Measurements from ENCODE around the gene REC8. TPM values are rescaled to one million over a fixed set of nuclear protein-coding genes. Genes with fewer than 3 reads are reported as not detected.
"Not testable (repeated sequence)": the region's sequence is repeated elsewhere in the genome, so short reads cannot be mapped to it uniquely, and the experiment has no call there.

The REC8 gene
- total RNA-seq, 1 experiment from 2014 or later, result 58.0 TPM

DNA sequence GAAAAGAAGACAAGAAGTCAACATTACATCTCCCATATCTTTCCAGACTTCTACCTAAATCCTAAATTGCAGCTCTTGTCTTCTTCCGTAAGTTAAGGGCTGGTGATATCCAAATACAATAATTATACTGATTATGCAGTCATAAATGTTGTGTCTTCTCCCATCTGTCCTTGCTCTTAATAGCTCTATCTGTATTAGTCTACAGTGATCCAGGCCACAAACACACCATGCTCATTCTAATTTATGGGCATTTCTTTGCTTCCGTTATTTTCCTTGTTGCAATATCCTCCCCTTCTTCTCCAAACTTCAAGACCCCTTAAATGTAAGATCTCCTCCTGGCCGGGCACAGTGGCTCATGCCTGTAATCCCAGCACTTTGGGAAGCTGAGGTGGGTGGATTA, 47.6 kb downstream of the REC8 start:
- Histone ChIP-seq H2BK15ac (ENCODE audit: low read depth, low read length) (no peak overlapping the region), H3T11ph (ENCODE audit: low read length) (no peak overlapping the region)

DNA sequence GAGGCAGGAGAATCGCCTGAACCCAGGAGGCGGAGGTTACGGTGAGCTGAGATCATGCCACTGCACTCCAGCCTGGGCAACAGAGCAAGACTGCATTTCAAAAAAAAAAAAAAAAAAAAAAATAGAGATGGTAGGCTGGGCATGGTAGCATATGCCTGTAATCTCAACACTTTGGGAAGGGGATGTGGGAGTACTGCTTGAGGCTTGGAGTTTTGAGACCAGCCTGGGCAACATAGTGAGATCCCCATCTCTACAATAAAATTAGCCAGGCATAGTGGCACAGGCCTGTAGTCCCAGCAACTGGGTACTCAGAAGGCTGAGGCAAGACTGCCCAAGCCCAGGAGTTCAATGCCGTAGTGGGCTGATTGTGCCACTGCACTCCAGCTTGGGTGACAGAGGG, 51.1 kb downstream of the REC8 start:
- H2BK5ac ChIP-seq (ENCODE audit: insufficient read length, low read length); H3K14ac ChIP-seq (ENCODE audit: insufficient read depth, low read length); H3K27ac Mint-ChIP-seq; H4K8ac ChIP-seq (replicated peaks; ENCODE audit: insufficient read length, low read depth, low read length); H3K4me3 Mint-ChIP-seq; H3K4ac ChIP-seq (ENCODE audit: low read depth, low read length); H3K9me3 Mint-ChIP-seq; H3K4me2 ChIP-seq (ENCODE audit: insufficient read depth, insufficient read length, low read length); H2BK120ac ChIP-seq (ENCODE audit: low read depth, low read length, poor library complexity, severe bottlenecking); H3K56ac ChIP-seq (ENCODE audit: insufficient read length, low read depth, low read length); H4K91ac ChIP-seq (ENCODE audit: insufficient read length, low read depth, low read length); H2BK15ac ChIP-seq (ENCODE audit: low read depth, low read length); H3K4me1 ChIP-seq (ENCODE audit: insufficient read depth, low read length); H3K4me1 Mint-ChIP-seq; H3K27me3 ChIP-seq (ENCODE audit: insufficient read depth, low read length); H4K5ac ChIP-seq (ENCODE audit: insufficient read length, low read depth, low read length); H3K18ac ChIP-seq (ENCODE audit: insufficient read length, low read depth, low read length); H4K20me1 ChIP-seq (ENCODE audit: control insufficient read depth, insufficient read depth, insufficient read length); H3K23ac ChIP-seq (ENCODE audit: insufficient read length, low read depth, low read length); DNase-seq; H2AFZ ChIP-seq (ENCODE audit: low read length); H3K27ac ChIP-seq (ENCODE audit: insufficient read length, low read depth, low read length); H3K9ac ChIP-seq (ENCODE audit: extremely low read depth, insufficient read length, low read length); H3K27me3 Mint-ChIP-seq (ENCODE audit: low read depth); H3T11ph ChIP-seq (ENCODE audit: low read length); H2BK20ac ChIP-seq (ENCODE audit: low read depth, low read length, poor library complexity, severe bottlenecking); H2BK12ac ChIP-seq (ENCODE audit: insufficient read length, low read depth, low read length); H3K79me2 ChIP-seq (ENCODE audit: insufficient read depth, low read length); H3K9me3 ChIP-seq (ENCODE audit: control insufficient read depth, low read depth, low read length); H3K23me2 ChIP-seq (ENCODE audit: insufficient read length, low read depth, low read length, poor library complexity, severe bottlenecking); H2AK5ac ChIP-seq (ENCODE audit: insufficient read length, low read length): not testable (repeated sequence)
- H3K36me3 Mint-ChIP-seq (ENCODE audit: insufficient read depth in 1 of 3, low read depth in 3 of 3), result peaks cover 5 to 19% (median 13%) of the 10 kb centered on the region in 3 experiments; a peak in 5 of 7 replicates
- WGBS (ENCODE audit: extremely low coverage, insufficient read length, low lambda C conversion rate), result no CpG with 5 or more reads among the region's 4 CpGs
- peaks cover 11% of the 10 kb centered on the region for H3K79me1 ChIP-seq (ENCODE audit: insufficient read depth, low read depth, low read length, poor library complexity, severe bottlenecking)

More for the DNA sequence above, 47.6 kb downstream of the REC8 start:
- no CpG with 5 or more reads among the region's 3 CpGs for WGBS (ENCODE audit: extremely low coverage, insufficient read length, low lambda C conversion rate)
- Mint-ChIP-seq H3K36me3 (ENCODE audit: insufficient read depth in 1 of 3, low read depth in 3 of 3) (peaks cover 0 to 13% (median 11%) of the 10 kb centered on the region in 3 experiments; a peak in 5 of 7 replicates), H3K4me3 (no peak overlapping the region), H3K27ac (peak overlapping the region in 1 of 3 experiments; percentile 46; a peak in 2 of 7 replicates), H3K4me1 (peaks cover 7 to 9% of the 10 kb centered on the region in 2 experiments), H3K27me3 (ENCODE audit: low read depth) (no peaks in the 10 kb centered on the region), H3K9me3 (no peaks in the 10 kb centered on the region)
- H3K27ac ChIP-seq (ENCODE audit: insufficient read length, low read depth, low read length), result no peak overlapping the region
- no peak overlapping the region for H3K23ac ChIP-seq (ENCODE audit: insufficient read length, low read depth, low read length)
- no peak overlapping the region for H4K8ac ChIP-seq (replicated peaks; ENCODE audit: insufficient read length, low read depth, low read length)
- no peaks in the 10 kb centered on the region for H4K20me1 ChIP-seq (ENCODE audit: control insufficient read depth, insufficient read depth, insufficient read length)
- TF ChIP-seq, protein P1, sequence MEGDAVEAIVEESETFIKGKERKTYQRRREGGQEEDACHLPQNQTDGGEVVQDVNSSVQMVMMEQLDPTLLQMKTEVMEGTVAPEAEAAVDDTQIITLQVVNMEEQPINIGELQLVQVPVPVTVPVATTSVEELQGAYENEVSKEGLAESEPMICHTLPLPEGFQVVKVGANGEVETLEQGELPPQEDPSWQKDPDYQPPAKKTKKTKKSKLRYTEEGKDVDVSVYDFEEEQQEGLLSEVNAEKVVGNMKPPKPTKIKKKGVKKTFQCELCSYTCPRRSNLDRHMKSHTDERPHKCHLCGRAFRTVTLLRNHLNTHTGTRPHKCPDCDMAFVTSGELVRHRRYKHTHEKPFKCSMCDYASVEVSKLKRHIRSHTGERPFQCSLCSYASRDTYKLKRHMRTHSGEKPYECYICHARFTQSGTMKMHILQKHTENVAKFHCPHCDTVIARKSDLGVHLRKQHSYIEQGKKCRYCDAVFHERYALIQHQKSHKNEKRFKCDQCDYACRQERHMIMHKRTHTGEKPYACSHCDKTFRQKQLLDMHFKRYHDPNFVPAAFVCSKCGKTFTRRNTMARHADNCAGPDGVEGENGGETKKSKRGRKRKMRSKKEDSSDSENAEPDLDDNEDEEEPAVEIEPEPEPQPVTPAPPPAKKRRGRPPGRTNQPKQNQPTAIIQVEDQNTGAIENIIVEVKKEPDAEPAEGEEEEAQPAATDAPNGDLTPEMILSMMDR (conservative IDR thresholded peaks at IDR 0.05), result no peak
- no peak overlapping the region for H2BK12ac ChIP-seq (ENCODE audit: insufficient read length, low read depth, low read length)
- no peaks in the 10 kb centered on the region for H3K9me3 ChIP-seq (ENCODE audit: control insufficient read depth, low read depth, low read length)
- no peaks in the 10 kb centered on the region for H3K27me3 ChIP-seq (ENCODE audit: insufficient read depth, low read length)
- H3K79me2 ChIP-seq (ENCODE audit: insufficient read depth, low read length), result peaks cover 3% of the 10 kb centered on the region; the same call in 1 of the 2 replicates
- H3K14ac ChIP-seq (ENCODE audit: insufficient read depth, low read length), result no peak overlapping the region
- peaks cover 11% of the 10 kb centered on the region for H3K79me1 ChIP-seq (ENCODE audit: insufficient read depth, low read depth, low read length, poor library complexity, severe bottlenecking)
- H4K5ac ChIP-seq (ENCODE audit: insufficient read length, low read depth, low read length), result no peak overlapping the region
- H4K91ac ChIP-seq (ENCODE audit: insufficient read length, low read depth, low read length), result no peak overlapping the region
- DNase-seq, result no peak
- H3K56ac ChIP-seq (ENCODE audit: insufficient read length, low read depth, low read length), result no peak overlapping the region
- H2BK5ac ChIP-seq (ENCODE audit: insufficient read length, low read length), result no peak overlapping the region
- H3K23me2 ChIP-seq (ENCODE audit: insufficient read length, low read depth, low read length, poor library complexity, severe bottlenecking), result peaks cover 8% of the 10 kb centered on the region
- H3K4ac ChIP-seq (ENCODE audit: low read depth, low read length), result no peak overlapping the region
- no peak overlapping the region for H2BK120ac ChIP-seq (ENCODE audit: low read depth, low read length, poor library complexity, severe bottlenecking)
- H2AFZ ChIP-seq (ENCODE audit: low read length), result no peak overlapping the region
- no peak overlapping the region for H3K9ac ChIP-seq (ENCODE audit: extremely low read depth, insufficient read length, low read length)
- no peaks in the 10 kb centered on the region for H3K4me1 ChIP-seq (ENCODE audit: insufficient read depth, low read length)
- no peak overlapping the region for H3K4me2 ChIP-seq (ENCODE audit: insufficient read depth, insufficient read length, low read length)
- H2BK20ac ChIP-seq (ENCODE audit: low read depth, low read length, poor library complexity, severe bottlenecking), result no peak overlapping the region
- H3K18ac ChIP-seq (ENCODE audit: insufficient read length, low read depth, low read length), result no peak overlapping the region
- H2AK5ac ChIP-seq (ENCODE audit: insufficient read length, low read length), result no peak overlapping the region
